ENCODE data around the gene PROZ. TPM values are rescaled to one million over a fixed set of nuclear protein-coding genes. Genes with fewer than 3 reads are reported as not detected.
A peak's percentile ranks its signal among the peaks of the same experiment; 100 is the strongest.

Gene PROZ
- total RNA-seq, 2 donors from 2014 or later, result 0.40 to 0.84 TPM

DNA sequence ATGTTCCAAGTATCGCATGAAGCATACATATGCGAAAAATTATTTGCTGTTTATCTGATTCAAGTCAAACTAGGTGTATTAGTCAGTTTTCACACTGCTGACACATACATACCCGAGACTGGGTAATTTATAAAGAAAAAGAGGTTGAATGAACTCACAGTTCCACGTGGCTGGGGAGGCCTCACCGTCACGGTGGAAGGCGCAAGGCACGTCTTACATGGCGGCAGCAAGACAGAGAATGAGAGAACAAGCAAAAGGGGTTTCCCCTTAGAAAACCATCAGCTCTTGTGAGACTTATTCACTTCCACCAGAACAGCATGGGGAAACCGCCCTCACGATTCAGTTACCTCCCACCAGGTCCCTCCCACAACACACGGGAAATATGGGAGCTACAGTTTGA, 13.0 kb upstream of the PROZ start:
- H3K4me3 ChIP-seq (ENCODE audit: low read length), result no peak overlapping the region
- H3K9me3 ChIP-seq (ENCODE audit: control insufficient read depth, low read length), result no peaks in the 10 kb centered on the region
- no peaks in the 10 kb centered on the region for H3K36me3 ChIP-seq (ENCODE audit: control insufficient read depth, insufficient read depth, low read length)
- TF ChIP-seq, protein P1, sequence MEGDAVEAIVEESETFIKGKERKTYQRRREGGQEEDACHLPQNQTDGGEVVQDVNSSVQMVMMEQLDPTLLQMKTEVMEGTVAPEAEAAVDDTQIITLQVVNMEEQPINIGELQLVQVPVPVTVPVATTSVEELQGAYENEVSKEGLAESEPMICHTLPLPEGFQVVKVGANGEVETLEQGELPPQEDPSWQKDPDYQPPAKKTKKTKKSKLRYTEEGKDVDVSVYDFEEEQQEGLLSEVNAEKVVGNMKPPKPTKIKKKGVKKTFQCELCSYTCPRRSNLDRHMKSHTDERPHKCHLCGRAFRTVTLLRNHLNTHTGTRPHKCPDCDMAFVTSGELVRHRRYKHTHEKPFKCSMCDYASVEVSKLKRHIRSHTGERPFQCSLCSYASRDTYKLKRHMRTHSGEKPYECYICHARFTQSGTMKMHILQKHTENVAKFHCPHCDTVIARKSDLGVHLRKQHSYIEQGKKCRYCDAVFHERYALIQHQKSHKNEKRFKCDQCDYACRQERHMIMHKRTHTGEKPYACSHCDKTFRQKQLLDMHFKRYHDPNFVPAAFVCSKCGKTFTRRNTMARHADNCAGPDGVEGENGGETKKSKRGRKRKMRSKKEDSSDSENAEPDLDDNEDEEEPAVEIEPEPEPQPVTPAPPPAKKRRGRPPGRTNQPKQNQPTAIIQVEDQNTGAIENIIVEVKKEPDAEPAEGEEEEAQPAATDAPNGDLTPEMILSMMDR (conservative IDR thresholded peaks at IDR 0.05), result no peak
- no peak for DNase-seq
- no peaks in the 10 kb centered on the region for H3K27me3 ChIP-seq (ENCODE audit: control insufficient read depth, insufficient read depth, low read length, poor library complexity, severe bottlenecking)
- H3K4me1 ChIP-seq (ENCODE audit: control insufficient read depth, insufficient read depth, low read length), result no peaks in the 10 kb centered on the region
- no peaks in the 10 kb centered on the region for H3K27me3 Mint-ChIP-seq (ENCODE audit: insufficient read depth)
- H3K4me3 Mint-ChIP-seq, result no peak overlapping the region
- H3K4me1 Mint-ChIP-seq, result no peaks in the 10 kb centered on the region
- no peak overlapping the region for H3K27ac Mint-ChIP-seq
- H3K9me3 Mint-ChIP-seq, result no peaks in the 10 kb centered on the region
- no peak overlapping the region for H3K9ac ChIP-seq (ENCODE audit: extremely low read depth, low read length, poor library complexity, severe bottlenecking)
- H3K36me3 Mint-ChIP-seq (ENCODE audit: low read depth), result peaks cover 24% of the 10 kb centered on the region
- no peak overlapping the region for H3K27ac ChIP-seq (ENCODE audit: low read depth, low read length)
- 92 to 95% methylated on average over 8 to 12 of the region's 12 CpGs for WGBS, 2 experiments (ENCODE audit: insufficient coverage in 1 of 2, insufficient read length in 1 of 2)

DNA sequence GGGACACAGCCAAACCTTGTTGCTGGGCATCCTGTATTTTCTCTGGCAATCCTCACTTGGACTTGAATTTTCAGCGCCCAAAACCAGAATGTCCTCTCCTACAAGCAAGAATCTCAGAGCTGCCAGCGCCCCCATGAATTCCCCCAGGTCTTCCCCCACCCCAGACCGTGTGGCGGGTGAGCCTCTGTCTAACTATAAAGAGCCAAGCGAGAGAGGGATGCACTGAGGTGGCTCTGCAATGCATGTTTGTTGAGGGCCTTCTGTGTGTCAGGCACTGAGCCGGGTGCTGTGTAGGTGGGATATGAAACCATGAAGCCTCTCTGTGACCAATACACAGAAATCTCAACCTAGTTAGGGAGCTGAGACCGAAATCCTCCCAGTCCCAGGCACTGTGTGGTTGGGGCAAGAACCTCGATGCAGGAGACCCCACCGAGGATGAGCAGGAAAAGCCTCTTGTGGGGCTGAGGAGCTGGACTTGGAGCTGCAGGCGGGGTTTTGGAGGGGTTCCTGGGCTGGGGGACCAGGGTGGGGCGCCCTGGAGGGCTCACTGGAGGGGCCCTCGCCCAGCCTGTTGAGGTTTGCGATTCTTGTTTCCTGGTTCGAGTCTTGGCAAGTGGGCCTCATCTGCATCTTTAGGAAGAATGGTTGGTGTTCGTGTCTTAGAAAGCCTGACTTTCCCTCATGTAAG, 12.4 kb upstream of the PROZ start:
- no peaks in the 10 kb centered on the region for H3K9me3 ChIP-seq (ENCODE audit: control insufficient read depth, low read length)

DNA sequence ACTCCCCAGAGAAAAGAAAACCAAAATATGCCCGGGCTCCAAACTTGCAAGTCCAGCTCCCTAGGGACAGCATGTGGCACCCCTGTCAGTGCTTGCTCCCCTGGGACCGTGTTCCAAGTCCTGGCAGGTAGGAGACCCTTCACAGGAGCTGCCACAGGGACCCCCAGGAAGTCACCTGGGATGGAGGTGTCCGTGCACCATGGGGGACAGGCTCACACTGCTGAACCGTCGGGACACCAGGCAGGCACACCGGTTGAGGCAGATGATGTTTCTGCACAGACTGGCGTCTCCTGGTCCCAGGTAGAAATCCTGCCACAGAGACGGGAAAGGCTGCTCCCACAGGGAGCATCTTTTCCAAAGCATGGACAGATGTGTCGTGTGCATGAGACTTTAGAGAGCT, 11.7 kb upstream of the PROZ start:
- Histone ChIP-seq H3K9ac (ENCODE audit: extremely low read depth, low read length, poor library complexity, severe bottlenecking) (no peak overlapping the region), H3K27me3 (ENCODE audit: control insufficient read depth, insufficient read depth, low read length, poor library complexity, severe bottlenecking) (no peaks in the 10 kb centered on the region), H3K27ac (ENCODE audit: low read depth, low read length) (no peak overlapping the region), H3K36me3 (ENCODE audit: control insufficient read depth, insufficient read depth, low read length) (no peaks in the 10 kb centered on the region), H3K4me1 (ENCODE audit: control insufficient read depth, insufficient read depth, low read length) (no peaks in the 10 kb centered on the region), H3K4me3 (ENCODE audit: low read length) (no peak overlapping the region), H3K9me3 (ENCODE audit: control insufficient read depth, low read length) (no peaks in the 10 kb centered on the region)
- Mint-ChIP-seq H3K27me3 (ENCODE audit: insufficient read depth) (no peaks in the 10 kb centered on the region), H3K9me3 (no peaks in the 10 kb centered on the region), H3K4me1 (peaks cover 8% of the 10 kb centered on the region), H3K27ac (no peak overlapping the region), H3K36me3 (ENCODE audit: low read depth) (peaks cover 23% of the 10 kb centered on the region), H3K4me3 (no peak overlapping the region)
- TF ChIP-seq, protein P1 (conservative IDR thresholded peaks at IDR 0.05), result no peak
- WGBS, 2 experiments (ENCODE audit: insufficient coverage in 1 of 2, insufficient read length in 1 of 2), result 92 to 93% methylated on average over 7 to 9 of the region's 9 CpGs
- peak; percentile 33 for DNase-seq

More for the DNA sequence above, 12.4 kb upstream of the PROZ start:
- Histone ChIP-seq H3K4me3 (ENCODE audit: low read length) (no peak overlapping the region), H3K27me3 (ENCODE audit: control insufficient read depth, insufficient read depth, low read length, poor library complexity, severe bottlenecking) (no peaks in the 10 kb centered on the region), H3K4me1 (ENCODE audit: control insufficient read depth, insufficient read depth, low read length) (no peaks in the 10 kb centered on the region), H3K36me3 (ENCODE audit: control insufficient read depth, insufficient read depth, low read length) (no peaks in the 10 kb centered on the region), H3K9ac (ENCODE audit: extremely low read depth, low read length, poor library complexity, severe bottlenecking) (no peak overlapping the region), H3K27ac (ENCODE audit: low read depth, low read length) (no peak overlapping the region)
- TF ChIP-seq, protein P1 (conservative IDR thresholded peaks at IDR 0.05), result no peak
- H3K27ac Mint-ChIP-seq, result no peak overlapping the region
- peaks cover 24% of the 10 kb centered on the region for H3K36me3 Mint-ChIP-seq (ENCODE audit: low read depth)
- H3K4me3 Mint-ChIP-seq, result no peak overlapping the region
- no peaks in the 10 kb centered on the region for H3K27me3 Mint-ChIP-seq (ENCODE audit: insufficient read depth)
- peaks cover 3% of the 10 kb centered on the region for H3K4me1 Mint-ChIP-seq
- H3K9me3 Mint-ChIP-seq, result no peaks in the 10 kb centered on the region
- DNase-seq, result peak; percentile 34
- WGBS, 2 experiments (ENCODE audit: insufficient coverage in 1 of 2, insufficient read length in 1 of 2), result 94 to 98% methylated on average over 6 to 15 of the region's 15 CpGs

Measured in endodermal cell (in vitro differentiated cells).